ENCODE data around the gene CNTN1. TPM values are rescaled to one million over a fixed set of nuclear protein-coding genes. Genes with fewer than 3 reads are reported as not detected.

The CNTN1 gene
- total RNA-seq, 6 donors from 2014 or later = 1.0 to 9.8 (median 5.6) TPM

- ATAC-seq (ENCODE audit: low FRiP score in 2 of 2) = no peak
- Histone ChIP-seq H3K27ac (no peak overlapping the region), H3K36me3 (no peaks in the 10 kb centered on the region), H3K9me3 (no peaks in the 10 kb centered on the region), H3K27me3 (no peaks in the 10 kb centered on the region), H3K4me3 (no peak overlapping the region), H3K4me1 (no peaks in the 10 kb centered on the region)
- no peak for DNase-seq
- TF ChIP-seq POLR2AphosphoS5 (IDR thresholded peaks at IDR 0.05) (no peak), CTCF (IDR thresholded peaks at IDR 0.05) (no peak)
- 60 to 72% methylated on average over 4 of the region's 4 CpGs for WGBS, 2 donors
These were observed 214.9 kb downstream of the CNTN1 start for GRCh38 chr12:40907115-40907527.

GRCh38 chr12:40911676-40912075, 219.4 kb downstream of the CNTN1 start:
- TF ChIP-seq CTCF (IDR thresholded peaks at IDR 0.05) = no peak
- TF ChIP-seq EP300 (IDR thresholded peaks at IDR 0.05) = no peak
- TF ChIP-seq POLR2AphosphoS5 (IDR thresholded peaks at IDR 0.05) = no peak
- TF ChIP-seq POLR2A (IDR thresholded peaks at IDR 0.05) = no peak
- no peaks in the 10 kb centered on the region for H3K36me3 ChIP-seq
- 93 to 94% methylated on average over 3 of the region's 3 CpGs for WGBS, 2 donors
- no peak overlapping the region for H3K27ac ChIP-seq
- ATAC-seq (ENCODE audit: low FRiP score in 2 of 2) = no peak
- no peak for DNase-seq
- no peaks in the 10 kb centered on the region for H3K4me1 ChIP-seq
- H3K4me3 ChIP-seq = no peak overlapping the region
- no peaks in the 10 kb centered on the region for H3K9me3 ChIP-seq
- H3K27me3 ChIP-seq = no peaks in the 10 kb centered on the region

GRCh38 chr12:40915172-40915571, 222.9 kb downstream of the CNTN1 start:
- WGBS, 2 donors = 73 to 84% methylated on average over 2 of the region's 2 CpGs
- Histone ChIP-seq H3K4me3 (no peak overlapping the region), H3K9me3 (no peaks in the 10 kb centered on the region), H3K4me1 (no peaks in the 10 kb centered on the region), H3K27ac (no peak overlapping the region), H3K27me3 (no peaks in the 10 kb centered on the region), H3K36me3 (no peaks in the 10 kb centered on the region)
- DNase-seq = no peak
- ATAC-seq (ENCODE audit: low FRiP score in 2 of 2) = no peak
- no peak for TF ChIP-seq CTCF (IDR thresholded peaks at IDR 0.05)
- TF ChIP-seq EP300 (IDR thresholded peaks at IDR 0.05) = no peak
- TF ChIP-seq POLR2A (IDR thresholded peaks at IDR 0.05) = no peak
- TF ChIP-seq POLR2AphosphoS5 (IDR thresholded peaks at IDR 0.05) = no peak

- WGBS, 2 donors = 71 to 75% methylated on average over 6 of the region's 6 CpGs
- no peaks in the 10 kb centered on the region for H3K27me3 ChIP-seq
- no peaks in the 10 kb centered on the region for H3K4me1 ChIP-seq
- H3K9me3 ChIP-seq = no peaks in the 10 kb centered on the region
- no peaks in the 10 kb centered on the region for H3K36me3 ChIP-seq
- DNase-seq (no peak), ATAC-seq (ENCODE audit: low FRiP score in 2 of 2) (no peak)
- TF ChIP-seq EP300 (IDR thresholded peaks at IDR 0.05) = no peak
- no peak for TF ChIP-seq POLR2AphosphoS5 (IDR thresholded peaks at IDR 0.05)
- TF ChIP-seq POLR2A (IDR thresholded peaks at IDR 0.05) = no peak
- TF ChIP-seq CTCF (IDR thresholded peaks at IDR 0.05) = no peak
- no peak overlapping the region for H3K27ac ChIP-seq
- no peak overlapping the region for H3K4me3 ChIP-seq
These were observed 225.3 kb downstream of the CNTN1 start for GRCh38 chr12:40917561-40917960.

- Histone ChIP-seq H3K4me3 (no peak overlapping the region), H3K27ac (no peak overlapping the region), H3K27me3 (no peaks in the 10 kb centered on the region), H3K9me3 (no peaks in the 10 kb centered on the region), H3K4me1 (no peaks in the 10 kb centered on the region), H3K36me3 (no peaks in the 10 kb centered on the region)
- TF ChIP-seq EP300 (IDR thresholded peaks at IDR 0.05) (no peak), CTCF (IDR thresholded peaks at IDR 0.05) (peak in 5 of 6 experiments; percentile 32 to 63 (median 46))
- ATAC-seq (ENCODE audit: low FRiP score in 2 of 2) (no peak), DNase-seq (no peak)
- WGBS, 2 donors = 22 to 30% methylated on average over 2 of the region's 2 CpGs
These were observed 229.4 kb downstream of the CNTN1 start for GRCh38 chr12:40921563-40922163.
